ENCODE measurements around the gene KCNJ15.
"Not testable (repeated sequence)": the region's sequence is repeated elsewhere in the genome, so short reads cannot be mapped to it uniquely, and the experiment has no call there.

KCNJ15 gene

DNA sequence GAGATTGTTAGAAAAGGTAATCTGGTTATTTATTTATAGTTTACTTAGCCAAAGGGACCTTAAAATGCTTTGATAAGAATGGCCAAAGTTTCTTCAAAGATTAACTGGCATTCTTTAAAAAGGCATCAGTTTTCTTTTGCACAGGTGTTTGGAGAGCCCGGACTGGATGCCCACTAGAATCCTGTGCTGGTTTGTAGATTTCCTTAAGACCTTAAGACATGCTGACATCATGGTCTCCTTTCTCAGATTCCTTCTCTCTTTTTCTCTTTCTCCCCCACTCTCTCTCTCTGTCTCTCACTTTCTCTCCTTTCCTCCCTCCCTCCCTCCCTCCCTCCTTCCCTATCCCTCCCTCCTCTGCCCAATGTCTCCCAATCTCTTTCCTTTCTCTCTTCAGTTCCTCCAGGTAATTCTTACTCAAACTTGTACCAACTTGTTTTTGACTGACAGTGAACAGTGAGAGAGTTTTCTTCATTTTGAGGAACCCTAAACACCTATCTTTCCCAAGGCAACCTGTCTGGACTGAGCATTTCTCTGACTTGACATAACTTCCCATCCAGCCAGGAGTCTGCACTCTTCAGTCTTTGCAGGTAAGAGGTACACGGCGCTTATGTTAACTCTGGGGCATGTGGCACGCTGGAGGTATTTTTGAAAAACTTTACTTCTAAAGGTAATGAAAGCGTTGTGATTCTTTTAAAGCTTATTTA is at the start of gene KCNJ15:
KCNJ15 (plus strand) TSS at position 393 of the 704 bp plus-strand sequence. CDS start 42,271 bp downstream, outside the sequence.
- no peak for DNase-seq

DNA sequence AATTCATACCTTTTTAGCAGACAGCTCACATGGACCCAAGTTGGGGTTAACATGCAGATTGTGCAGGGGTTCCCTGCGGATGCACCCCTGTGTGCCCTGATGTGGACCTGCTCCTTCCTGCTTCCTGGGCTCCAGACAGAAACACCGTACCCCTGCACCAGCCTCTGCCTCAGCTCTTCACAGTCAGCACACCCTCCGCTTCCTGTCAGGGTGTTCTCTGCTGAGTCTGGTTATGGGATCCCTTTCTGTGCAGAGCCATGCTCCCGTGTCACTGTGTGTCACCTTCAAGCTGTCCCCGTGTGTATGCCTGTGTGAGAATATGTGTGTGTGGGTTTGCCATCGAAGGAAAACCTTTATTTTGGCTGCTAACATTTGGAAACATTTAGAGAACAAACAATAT is 48.7 kb upstream of the KCNJ15 start:
- no peak for DNase-seq

DNA sequence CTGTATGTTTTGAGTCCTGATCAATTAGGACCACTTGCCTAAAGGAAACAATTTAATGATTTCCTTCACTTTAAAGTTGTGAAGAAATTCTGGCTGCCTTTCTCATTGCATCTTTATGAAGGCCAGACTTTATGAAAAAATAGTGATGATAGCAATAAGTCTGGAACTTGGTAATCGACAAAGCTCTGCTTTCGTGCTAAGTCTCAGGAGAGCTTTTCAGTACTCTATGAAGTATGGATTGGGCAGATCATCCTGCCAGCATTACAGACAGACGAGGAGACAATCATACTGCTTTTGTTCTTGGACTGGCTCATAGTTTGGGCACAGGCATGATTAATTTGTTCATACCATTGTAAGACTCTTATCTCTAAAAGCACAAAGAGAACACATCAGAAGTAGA is 45.5 kb upstream of the KCNJ15 start:
- no peak for DNase-seq

DNA sequence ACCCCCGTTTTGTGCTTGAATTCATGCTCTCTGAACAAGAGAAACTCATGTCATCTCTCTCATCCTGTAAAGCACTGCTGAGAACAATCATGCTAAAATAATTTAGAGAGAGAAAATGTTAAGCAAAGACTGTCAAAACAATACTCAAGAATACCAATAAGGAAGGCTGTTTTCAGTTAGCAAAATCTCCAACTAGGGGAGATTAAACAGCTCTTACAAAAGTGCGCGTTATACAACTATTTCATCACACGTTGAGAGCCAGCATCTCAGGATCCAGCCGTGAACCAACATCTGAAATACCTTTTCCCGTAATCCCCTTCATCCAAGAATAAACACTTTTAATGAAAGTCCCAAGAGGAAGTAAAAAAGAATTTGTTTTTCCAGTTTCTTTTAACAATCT is 44.1 kb upstream of the KCNJ15 start:
- DNase-seq: no peak

DNA sequence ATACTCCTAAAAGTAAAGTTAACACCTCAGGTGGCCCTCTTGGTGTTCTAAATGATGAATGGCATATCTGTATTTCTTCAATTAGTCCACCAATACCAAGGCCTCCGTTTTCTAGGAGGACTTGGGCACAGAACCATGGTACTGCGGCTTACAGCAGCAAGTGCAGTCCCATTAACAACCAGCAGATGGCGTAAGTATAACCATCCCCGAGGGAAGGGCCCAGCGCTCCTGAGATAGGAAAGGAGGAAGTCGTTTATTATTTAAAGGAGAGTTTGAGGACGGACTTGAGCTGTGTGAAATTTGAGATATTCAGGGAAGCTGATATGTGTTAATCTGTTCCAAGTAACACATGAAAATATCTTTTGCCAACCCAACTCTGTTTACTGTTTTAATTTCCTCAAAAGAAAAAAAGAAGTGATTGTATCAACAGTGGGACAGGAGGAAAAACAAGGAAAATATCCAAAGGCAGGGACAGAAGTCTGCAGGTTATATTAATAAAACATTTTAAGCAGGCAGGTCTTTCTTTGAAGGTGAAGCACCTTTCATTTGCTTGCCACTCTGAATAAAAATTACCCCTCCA is 37.7 kb upstream of the KCNJ15 start:
- DNase-seq: peak; percentile 30

GRCh38 chr21:38220270-38220737 is 36.5 kb upstream of the KCNJ15 start:
- DNase-seq: no peak

GRCh38 chr21:38221594-38221993 is 35.2 kb upstream of the KCNJ15 start:
- DNase-seq: no peak

- no peak for DNase-seq
Observed at GRCh38 chr21:38223893-38224540, 32.8 kb upstream of the KCNJ15 start.

- no peak for DNase-seq
Observed at GRCh38 chr21:38227401-38227800, 29.4 kb upstream of the KCNJ15 start.

GRCh38 chr21:38228115-38228514 is 28.7 kb upstream of the KCNJ15 start:
- DNase-seq: no peak

DNA sequence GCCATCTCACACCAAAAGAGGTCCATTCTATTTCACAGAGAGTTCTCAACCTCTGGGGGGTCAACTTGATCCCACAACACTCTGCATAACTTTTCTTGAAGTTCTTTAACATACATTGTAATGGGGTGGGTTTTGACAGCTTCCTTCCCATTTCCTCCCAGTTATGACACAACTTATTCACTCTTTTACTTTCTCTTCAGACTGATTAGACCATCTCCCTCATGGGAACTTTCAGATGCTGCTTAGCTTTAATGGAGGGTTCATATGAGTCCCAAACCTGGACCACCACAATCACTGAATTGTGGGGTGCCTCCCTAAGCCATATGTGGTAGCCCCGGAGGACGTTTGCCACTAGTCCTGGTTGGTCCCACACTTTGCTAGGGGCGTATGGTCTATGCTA is 28.3 kb upstream of the KCNJ15 start:
- DNase-seq: no peak

DNA sequence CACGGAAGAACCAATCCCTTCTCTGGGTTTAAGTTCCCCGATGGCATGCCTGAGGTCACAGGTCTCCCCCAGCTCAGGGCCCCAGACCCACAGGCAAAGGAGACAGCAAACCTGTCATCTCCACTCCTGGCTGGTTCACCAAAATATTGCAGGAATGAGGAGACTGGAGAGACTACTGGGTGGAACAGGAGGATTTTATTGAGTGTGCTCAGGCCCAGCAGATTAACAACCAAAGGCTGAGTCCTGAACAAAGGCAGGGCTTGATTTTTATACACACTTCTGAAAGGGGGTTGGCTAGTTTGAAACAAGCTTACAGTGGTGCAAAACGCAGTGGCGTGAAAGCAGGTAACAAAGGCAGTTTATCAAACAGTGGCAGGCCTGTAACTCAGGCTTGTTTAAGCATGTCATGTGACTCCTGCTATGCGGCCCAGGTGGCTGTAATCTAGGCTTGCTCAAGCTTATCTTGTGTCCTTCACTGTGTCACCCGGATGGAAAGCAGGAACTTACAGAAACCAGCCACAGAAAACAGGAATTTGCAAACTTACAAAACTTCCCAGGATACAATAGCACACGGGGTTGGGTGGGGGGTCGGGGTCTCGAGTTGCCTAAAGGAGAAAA is 27.4 kb upstream of the KCNJ15 start:
- no peak for DNase-seq

DNA sequence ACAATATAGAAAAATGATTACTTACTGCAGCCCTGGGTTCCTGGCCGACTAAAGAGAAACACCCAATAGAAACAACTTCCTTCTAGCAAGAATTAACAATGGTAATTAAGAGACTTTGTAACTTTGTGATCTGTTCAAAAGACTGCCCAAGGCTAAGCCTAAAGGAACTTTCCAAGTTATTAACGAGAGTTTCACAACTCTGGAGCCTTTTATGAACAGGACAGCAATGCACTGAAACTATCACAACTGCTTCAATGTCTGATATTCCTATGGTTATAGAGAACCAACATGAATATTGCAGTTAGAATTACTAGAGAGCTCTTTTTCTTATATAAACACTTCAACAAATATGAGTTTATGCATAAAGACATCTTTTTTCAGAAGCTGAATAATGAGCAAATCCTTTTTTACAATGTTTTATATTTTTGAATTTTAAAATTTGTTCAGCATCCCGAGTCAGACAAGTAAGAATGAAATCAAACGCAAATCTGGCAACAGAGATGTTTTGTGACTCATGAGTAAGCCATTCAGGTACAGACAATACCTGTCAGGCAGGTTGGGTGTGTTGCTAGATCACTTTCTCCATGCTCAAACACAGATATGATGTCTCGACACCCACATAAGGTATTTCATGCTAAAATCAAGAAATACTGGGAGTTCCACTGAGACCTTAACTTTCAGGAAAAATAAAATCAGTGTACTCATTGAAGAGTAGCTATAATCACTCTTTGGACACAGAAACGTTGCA is 22.2 kb upstream of the KCNJ15 start:
- no peak for DNase-seq

DNA sequence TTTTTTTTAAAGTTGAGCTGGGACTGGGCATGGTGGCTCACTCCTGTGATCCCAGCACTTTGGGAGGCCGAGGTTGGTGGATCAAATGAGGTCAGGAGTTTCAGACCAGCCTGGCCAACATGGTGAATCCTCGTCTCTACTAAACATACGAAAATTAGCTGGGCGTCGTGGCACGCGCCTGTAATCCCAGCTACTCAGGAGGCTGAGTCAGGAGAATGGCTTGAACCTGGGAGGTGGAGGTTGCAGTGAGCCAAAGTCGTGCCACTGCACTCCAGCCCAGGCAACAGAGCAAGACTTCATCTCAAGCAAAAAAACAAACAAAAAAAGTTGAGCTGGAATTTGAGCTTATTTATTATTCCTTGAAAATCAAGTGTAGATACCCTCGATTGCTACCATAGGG is 21.5 kb upstream of the KCNJ15 start:
- not testable (repeated sequence) for DNase-seq

- DNase-seq: no peak
Observed at GRCh38 chr21:38236232-38236631, 20.6 kb upstream of the KCNJ15 start.

- DNase-seq: no peak
Observed at GRCh38 chr21:38239672-38240071, 17.1 kb upstream of the KCNJ15 start.

GRCh38 chr21:38240129-38240528 is 16.7 kb upstream of the KCNJ15 start:
- no peak for DNase-seq

DNA sequence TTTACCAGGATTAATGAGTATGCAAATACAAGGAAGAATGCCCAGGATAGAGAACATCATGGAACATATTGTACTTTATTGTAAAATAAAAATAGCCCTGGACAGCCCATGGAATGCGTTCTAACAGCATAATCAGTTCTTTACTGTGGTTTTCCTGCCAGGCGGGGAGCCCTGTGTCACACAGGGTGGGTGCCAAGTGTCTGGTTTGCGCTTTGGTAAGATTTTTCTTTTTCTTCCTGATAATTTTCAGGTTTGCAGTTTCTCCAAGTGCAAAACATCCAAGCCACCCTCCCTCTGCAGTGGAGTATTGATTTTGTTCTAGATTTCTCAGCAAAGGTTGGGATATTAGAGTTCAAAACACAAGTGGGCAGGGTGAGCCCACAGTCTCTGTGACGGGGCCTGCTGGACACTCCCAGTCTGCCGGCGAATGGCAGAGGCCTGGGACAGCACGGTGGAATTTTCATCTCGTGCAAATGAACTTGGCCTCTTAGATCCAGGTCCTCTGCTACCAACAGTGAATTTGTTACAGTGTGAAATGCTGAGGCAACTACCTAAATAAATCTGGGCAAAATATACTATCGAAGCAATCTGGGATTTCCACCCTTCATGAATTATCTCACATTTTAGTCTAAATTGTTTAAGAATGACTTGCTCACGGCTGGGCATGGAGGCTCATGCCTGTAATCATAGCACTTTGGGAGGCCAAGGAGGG is 15.6 kb upstream of the KCNJ15 start:
- DNase-seq: no peak

DNA sequence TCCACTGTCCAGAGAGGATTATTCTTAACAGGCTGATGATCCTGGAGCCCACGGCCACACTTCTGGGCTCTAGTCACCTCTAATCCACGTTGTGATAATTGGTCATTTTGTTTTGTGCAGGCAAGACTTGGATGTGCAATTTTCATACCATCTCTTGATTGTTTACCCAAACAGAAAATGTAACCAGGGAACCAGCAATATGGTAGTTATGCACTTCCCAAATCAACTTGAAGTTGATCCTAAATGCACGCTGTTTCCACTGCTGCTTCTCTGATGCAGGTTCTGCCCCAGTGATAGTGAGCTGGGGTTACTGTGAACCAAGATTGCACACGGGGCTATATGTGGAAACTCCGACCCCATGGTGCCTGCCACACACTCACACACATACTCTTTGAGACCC is 14.7 kb upstream of the KCNJ15 start:
- DNase-seq: no peak

- no peak for DNase-seq
Observed at GRCh38 chr21:38243732-38244406, 12.9 kb upstream of the KCNJ15 start.

- no peak for DNase-seq
Observed at GRCh38 chr21:38244407-38244787, 12.4 kb upstream of the KCNJ15 start.
